D721Med (cell line): ENCODE data around the gene PIK3CB.
"Not testable (repeated sequence)": the region's sequence is repeated elsewhere in the genome, so short reads cannot be mapped to it uniquely, and the experiment has no call there.

Experiments used
- DNase-seq: peaks from one replicate; pipeline ENCODE4 v3.0.0; 2011; ENCODE audit warnings: low spot score; ENCODE audit not compliant: insufficient read length
- FAIRE-seq: peaks from 2 replicates; lab custom pipeline; 2011; peaks lifted over from hg19 to GRCh38; lab: Jason Lieb, UNC
- TF ChIP-seq, protein P1 (sequence below): IDR thresholded peaks from 2 replicates; pipeline ENCODE4 v1.5.1; 2012; ENCODE audit warnings: mild to moderate bottlenecking, control low read depth; ENCODE audit not compliant: insufficient read depth; ENCODE audit errors: missing control alignments

The PIK3CB gene

DNA sequence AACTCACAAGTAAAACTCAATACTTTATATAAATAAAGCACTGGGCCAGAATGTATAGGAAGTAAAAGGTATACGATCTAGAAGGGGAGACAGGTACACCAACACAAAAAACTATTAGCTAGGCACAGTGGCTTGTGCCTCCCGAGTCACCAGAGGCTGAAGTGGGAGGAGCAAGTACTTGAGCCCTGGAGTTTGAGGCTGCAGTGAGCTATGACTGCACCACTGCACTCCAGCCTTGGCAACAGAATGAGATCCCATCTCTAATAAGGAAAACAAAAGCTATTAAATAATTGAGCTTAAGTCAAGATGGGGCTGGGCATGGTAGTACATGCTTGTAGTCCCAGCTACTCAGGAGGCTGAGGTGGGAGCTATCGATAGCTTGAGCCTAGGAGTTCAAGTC, 17.0 kb downstream of the PIK3CB start:
- FAIRE-seq (no peak), DNase-seq (no peak)
- TF ChIP-seq, protein P1, sequence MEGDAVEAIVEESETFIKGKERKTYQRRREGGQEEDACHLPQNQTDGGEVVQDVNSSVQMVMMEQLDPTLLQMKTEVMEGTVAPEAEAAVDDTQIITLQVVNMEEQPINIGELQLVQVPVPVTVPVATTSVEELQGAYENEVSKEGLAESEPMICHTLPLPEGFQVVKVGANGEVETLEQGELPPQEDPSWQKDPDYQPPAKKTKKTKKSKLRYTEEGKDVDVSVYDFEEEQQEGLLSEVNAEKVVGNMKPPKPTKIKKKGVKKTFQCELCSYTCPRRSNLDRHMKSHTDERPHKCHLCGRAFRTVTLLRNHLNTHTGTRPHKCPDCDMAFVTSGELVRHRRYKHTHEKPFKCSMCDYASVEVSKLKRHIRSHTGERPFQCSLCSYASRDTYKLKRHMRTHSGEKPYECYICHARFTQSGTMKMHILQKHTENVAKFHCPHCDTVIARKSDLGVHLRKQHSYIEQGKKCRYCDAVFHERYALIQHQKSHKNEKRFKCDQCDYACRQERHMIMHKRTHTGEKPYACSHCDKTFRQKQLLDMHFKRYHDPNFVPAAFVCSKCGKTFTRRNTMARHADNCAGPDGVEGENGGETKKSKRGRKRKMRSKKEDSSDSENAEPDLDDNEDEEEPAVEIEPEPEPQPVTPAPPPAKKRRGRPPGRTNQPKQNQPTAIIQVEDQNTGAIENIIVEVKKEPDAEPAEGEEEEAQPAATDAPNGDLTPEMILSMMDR, result no peak

DNA sequence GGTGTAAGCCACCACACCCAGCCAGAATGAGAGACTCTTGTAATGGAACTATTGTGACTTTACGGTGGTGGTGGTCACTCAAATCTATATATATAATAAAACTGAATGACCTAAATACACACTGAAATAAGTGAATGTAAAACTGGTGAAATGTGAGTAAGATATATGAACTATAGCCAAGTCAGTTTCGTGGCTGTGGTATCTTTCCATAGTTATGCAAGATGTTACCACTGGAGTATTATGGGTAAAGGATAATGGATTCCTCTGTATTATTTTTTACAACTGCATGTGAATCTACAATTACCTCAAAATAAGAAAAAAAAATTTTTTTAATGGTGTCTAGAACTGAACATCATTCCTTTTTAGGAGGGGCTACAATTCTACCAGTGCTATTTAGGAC, 21.9 kb downstream of the PIK3CB start:
- TF ChIP-seq, protein P1, result no peak
- no peak for FAIRE-seq
- DNase-seq, result no peak

DNA sequence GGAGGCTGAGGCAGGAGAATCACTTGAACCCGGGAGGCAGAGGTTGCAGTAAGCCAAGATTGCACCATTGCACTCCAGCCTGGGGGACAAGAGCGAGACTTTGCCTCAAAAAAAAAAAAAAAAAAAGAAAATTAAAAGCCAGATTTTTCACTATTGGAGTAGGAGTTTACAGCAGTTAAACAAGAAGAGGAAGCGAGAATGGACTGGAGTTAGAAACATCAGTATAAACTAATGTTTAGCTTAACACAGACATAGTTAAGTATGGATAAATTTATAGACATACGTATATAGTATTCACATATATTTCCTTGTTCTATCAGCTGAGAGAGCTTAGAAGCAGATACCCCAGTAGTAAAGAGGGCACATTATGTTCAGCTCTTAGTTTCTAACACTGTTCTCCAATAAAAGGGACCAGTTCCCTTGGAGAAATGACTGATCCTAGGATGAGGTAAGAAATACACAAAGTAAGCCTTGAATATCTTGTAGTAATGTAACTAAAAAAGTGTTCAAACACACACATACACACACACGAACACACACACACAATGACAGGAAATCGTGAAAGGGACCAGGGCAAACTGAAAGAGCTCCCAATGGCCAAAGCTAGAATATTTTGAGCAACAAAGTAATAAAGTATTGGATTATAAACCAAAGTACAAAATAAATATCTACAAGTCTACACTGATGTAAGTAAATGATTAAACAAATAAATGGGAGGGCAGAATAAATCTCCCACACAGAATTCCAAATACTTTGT, 25.1 kb downstream of the PIK3CB start:
- DNase-seq (no peak), FAIRE-seq (no peak)
- TF ChIP-seq, protein P1, result no peak

DNA sequence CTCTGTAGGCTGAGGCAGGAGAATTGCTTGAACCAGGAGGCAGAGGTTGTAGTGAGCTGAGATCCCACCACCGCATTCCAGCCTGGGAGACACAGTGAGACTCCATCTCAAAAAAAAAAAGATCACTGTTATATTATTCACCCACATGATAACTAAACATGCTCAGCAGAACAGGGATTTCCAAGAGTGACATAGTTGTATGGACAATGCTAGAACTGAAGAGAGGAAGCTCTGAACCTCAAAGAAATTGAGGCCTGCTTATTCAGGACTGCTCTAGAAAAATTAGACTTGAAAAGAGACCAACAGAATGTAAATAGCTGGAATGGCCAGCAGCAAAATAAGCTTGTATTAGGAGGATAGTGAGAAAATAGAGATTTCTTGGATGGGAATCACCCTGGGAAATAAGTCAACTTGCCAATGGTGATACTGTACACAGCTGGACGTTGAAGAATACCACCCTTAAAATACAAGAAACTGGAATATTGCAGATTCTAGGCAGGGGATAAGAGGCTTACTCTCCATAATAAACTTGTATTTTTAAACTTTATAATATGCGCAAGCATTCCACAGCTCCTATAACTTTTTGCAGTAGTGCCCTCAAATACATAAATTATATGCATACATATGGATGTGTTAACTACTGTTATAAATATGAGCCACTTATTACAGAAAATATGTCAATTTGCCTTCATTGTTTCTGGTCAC, 28.2 kb downstream of the PIK3CB start:
- TF ChIP-seq, protein P1, result no peak
- no peak for FAIRE-seq
- DNase-seq, result no peak

DNA sequence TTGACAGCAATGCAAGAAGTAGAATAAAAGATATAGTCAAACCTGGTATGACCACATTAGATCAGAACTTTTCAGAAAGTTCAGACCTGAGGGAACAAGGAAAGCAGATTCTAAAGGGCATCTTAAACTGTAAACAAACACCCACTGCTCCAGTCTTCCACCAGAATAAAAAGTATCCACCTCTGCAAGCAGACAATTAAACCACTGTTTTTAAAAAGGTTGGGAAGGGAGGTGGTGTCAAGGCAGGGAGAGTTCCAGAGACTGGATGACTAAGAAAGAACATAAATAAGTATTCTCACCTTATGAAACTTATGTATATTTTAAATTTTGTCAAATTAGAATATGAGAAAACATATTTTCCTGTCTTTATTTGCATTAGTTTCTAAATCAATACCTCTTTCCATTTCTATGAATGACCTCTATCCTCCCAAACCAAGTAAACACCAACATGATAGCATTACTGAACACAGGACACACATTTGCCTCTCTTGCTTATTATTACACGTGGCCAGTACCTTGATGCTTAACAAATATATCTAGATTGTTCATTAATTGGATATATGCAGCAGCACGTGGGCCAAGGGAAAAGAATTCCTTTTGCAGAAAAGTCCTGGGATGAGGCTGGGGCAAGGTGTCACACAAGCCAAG, 31.6 kb downstream of the PIK3CB start:
- FAIRE-seq (no peak), DNase-seq (no peak)
- TF ChIP-seq, protein P1, result no peak

DNA sequence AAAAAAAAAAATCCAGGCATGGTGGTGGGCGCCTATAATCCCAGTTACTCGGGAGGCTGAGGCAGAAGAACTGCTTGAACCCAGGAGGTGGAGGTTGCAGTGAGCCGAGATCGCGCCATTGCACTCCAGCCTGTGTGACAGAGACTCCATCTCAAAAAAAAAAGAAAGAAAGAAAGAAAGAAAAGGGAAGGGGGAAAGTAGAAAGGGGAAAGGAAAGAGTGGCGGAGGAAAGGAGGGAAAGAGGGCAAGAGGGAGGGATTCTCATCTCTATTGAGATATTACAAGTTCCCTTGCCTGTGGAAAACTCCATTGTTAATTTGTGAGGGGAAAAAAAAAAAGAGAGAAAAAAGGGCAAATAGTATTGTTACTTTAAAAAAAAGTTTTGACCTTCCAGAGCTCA, 32.5 kb downstream of the PIK3CB start:
- DNase-seq, FAIRE-seq: not testable (repeated sequence)

DNA sequence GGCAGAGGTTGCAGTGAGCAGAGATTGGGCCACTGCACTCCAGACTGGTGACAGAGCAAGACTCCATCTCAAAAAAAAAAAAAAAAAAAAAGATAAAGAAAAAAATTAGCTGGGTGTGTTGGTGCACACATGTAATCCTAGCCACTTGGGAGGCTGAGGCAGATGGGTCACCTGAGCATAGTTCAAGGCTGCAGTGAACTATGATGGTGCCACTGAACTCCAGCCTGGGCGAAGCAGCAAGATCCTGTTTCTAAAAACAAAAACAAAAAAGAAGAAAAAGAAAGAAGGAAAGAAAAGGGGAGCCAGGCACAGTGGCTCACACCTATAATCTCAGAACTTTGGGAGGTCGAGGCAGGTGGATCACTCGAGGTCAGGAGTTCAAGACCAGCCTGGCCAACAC, 32.9 kb downstream of the PIK3CB start:
- no peak for DNase-seq
- FAIRE-seq, result no peak
- TF ChIP-seq, protein P1, result no peak
